Kidney tubule cell (primary cell): ENCODE measurements around the gene RUNX3.
A peak's percentile ranks its signal among the peaks of the same experiment; 100 is the strongest.
"Not testable (repeated sequence)": the region's sequence is repeated elsewhere in the genome, so short reads cannot be mapped to it uniquely, and the experiment has no call there.

Experiments
- DNase-seq: peaks from one replicate; pipeline ENCODE4 v3.0.0-alpha.2; 2018; ENCODE audit warnings: low spot score

Gene RUNX3

GRCh38 chr1:24912376-24913273 is 17.5 kb downstream of the RUNX3 start:
- no peak for DNase-seq

GRCh38 chr1:24911651-24912155 is 18.4 kb downstream of the RUNX3 start:
- no peak for DNase-seq

GRCh38 chr1:24910751-24911650 is 19.1 kb downstream of the RUNX3 start:
- no peak for DNase-seq

GRCh38 chr1:24910210-24910609 is 19.9 kb downstream of the RUNX3 start:
- DNase-seq = no peak

GRCh38 chr1:24909388-24909898 is 20.6 kb downstream of the RUNX3 start:
- peak; percentile 77 for DNase-seq

- DNase-seq = no peak
These were observed 21.4 kb downstream of the RUNX3 start for GRCh38 chr1:24908591-24909259.

- not testable (repeated sequence) for DNase-seq
These were observed 22.3 kb downstream of the RUNX3 start for GRCh38 chr1:24907587-24908294.

GRCh38 chr1:24906760-24907490 is 23.2 kb downstream of the RUNX3 start:
- no peak for DNase-seq

GRCh38 chr1:24905979-24906720 is 23.9 kb downstream of the RUNX3 start:
- no peak for DNase-seq

GRCh38 chr1:24905355-24905978 is 24.6 kb downstream of the RUNX3 start:
- no peak for DNase-seq

- no peak for DNase-seq
These were observed 25.2 kb downstream of the RUNX3 start for GRCh38 chr1:24904731-24905354.

- DNase-seq = no peak
These were observed 25.9 kb downstream of the RUNX3 start for GRCh38 chr1:24903955-24904730.

- DNase-seq = no peak
These were observed 26.5 kb downstream of the RUNX3 start for GRCh38 chr1:24903560-24903954.

- no peak for DNase-seq
These were observed 27.0 kb downstream of the RUNX3 start for GRCh38 chr1:24903011-24903461.

GRCh38 chr1:24902471-24902891 is 27.6 kb downstream of the RUNX3 start:
- no peak for DNase-seq

GRCh38 chr1:24901791-24902470 is 28.1 kb downstream of the RUNX3 start:
- no peak for DNase-seq
